ENCODE results near the gene FSTL3.

DNA sequence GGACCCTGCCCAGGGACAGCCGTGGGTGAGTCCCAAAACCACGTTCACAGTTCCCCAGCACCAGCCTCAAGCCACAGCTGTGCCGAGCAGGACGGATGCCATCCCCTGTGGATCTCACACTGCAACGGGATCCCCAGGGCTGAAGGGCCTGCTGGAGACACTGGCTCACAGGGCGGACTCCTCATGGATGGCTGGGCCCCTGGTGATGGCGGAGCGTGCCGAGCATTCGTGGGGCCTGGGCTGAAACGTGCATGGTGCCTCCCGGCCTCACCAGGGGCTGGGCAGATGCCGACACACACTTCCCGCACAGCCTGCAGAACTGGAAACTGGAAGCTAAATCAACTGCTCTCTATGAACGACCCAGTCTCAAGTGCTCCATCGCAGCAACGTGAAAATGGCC, 22.8 kb upstream of the FSTL3 start:
- no peak for TF ChIP-seq POLR2A (IDR thresholded peaks at IDR 0.05; ENCODE audit: low read length)
- no peak for TF ChIP-seq GATA1 (IDR thresholded peaks at IDR 0.05; ENCODE audit: low read depth, low read length)

Measured in erythroblast (primary cell).